Neural progenitor cell (in vitro differentiated cells): ENCODE measurements around the gene ZNF710. TPM values are rescaled to one million over a fixed set of nuclear protein-coding genes. Genes with fewer than 3 reads are reported as not detected.

ENCODE experiments used
- DNase-seq: peaks from one replicate; pipeline ENCODE4 v3.0.0-alpha.2; 2016; ENCODE audit warnings: low spot score
- H2AFZ ChIP-seq: fragments of 200-600 bp; sonication (generic); replicated peaks from 2 replicates; pipeline ENCODE4 v1.6.1; 2016; ENCODE audit warnings: antibody characterized with exemption
- H3F3A ChIP-seq: fragments of 200-600 bp; sonication (generic); 2 replicates; pipeline ENCODE4 v1.6.1; 2016; ENCODE audit warnings: antibody characterized with exemption, low read depth
- H3K27ac ChIP-seq: fragments of 200-600 bp; sonication (generic); 2 replicates; pipeline ENCODE4 v1.5.1; 2016; ENCODE audit warnings: mild to moderate bottlenecking
- H3K27me3 ChIP-seq: fragments of 200-600 bp; sonication (generic); 2 replicates; pipeline ENCODE4 v1.6.1; 2016; ENCODE audit warnings: mild to moderate bottlenecking, moderate library complexity
- H3K36me3 ChIP-seq: fragments of 200-600 bp; sonication (generic); 2 replicates; pipeline ENCODE4 v1.5.1; 2016
- H3K4me1 ChIP-seq: fragments of 200-600 bp; sonication (generic); 2 replicates; pipeline ENCODE4 v1.6.1; 2016; ENCODE audit warnings: mixed run types
- H3K4me2 ChIP-seq: fragments of 200-600 bp; sonication (generic); 2 replicates; pipeline ENCODE4 v1.6.1; 2016
- H3K4me3 ChIP-seq: fragments of 200-600 bp; sonication (generic); 2 replicates; pipeline ENCODE4 v1.5.1; 2016
- H3K79me2 ChIP-seq: fragments of 200-600 bp; sonication (generic); 2 replicates; pipeline ENCODE4 v1.6.1; 2016; ENCODE audit warnings: low read depth
- H3K9ac ChIP-seq: fragments of 200-600 bp; sonication (generic); 2 replicates; pipeline ENCODE4 v1.6.1; 2016
- H3K9me3 ChIP-seq: fragments of 200-600 bp; sonication (generic); 2 replicates; pipeline ENCODE4 v1.5.1; 2016; ENCODE audit warnings: low read depth
- H4K20me1 ChIP-seq: fragments of 200-600 bp; sonication (generic); 2 replicates; pipeline ENCODE4 v1.6.1; 2016; ENCODE audit warnings: low read depth
- H3K27ac Mint-ChIP-seq: 3 replicates; pipeline ENCODE4 v1.8.0; 2021; ENCODE audit warnings: mixed read lengths
- H3K27me3 Mint-ChIP-seq: 2 replicates; pipeline ENCODE4 v1.8.0; 2022; ENCODE audit warnings: low read depth, mild to moderate bottlenecking, inconsistent platforms, moderate library complexity, mixed read lengths; ENCODE audit not compliant: insufficient read depth
- H3K36me3 Mint-ChIP-seq: 3 replicates; pipeline ENCODE4 v1.8.0; 2021; ENCODE audit warnings: mixed read lengths
- H3K4me1 Mint-ChIP-seq: 3 replicates; pipeline ENCODE4 v1.8.0; 2021; ENCODE audit warnings: mixed read lengths
- H3K4me3 Mint-ChIP-seq: 3 replicates; pipeline ENCODE4 v1.8.0; 2021; ENCODE audit warnings: mild to moderate bottlenecking, moderate library complexity, mixed read lengths
- H3K9me3 Mint-ChIP-seq: 3 replicates; pipeline ENCODE4 v1.8.0; 2020; ENCODE audit warnings: mixed read lengths
- CTCF ChIP-seq: fragments of 200-600 bp; sonication (generic); IDR thresholded peaks from 2 replicates; pipeline ENCODE4 v1.5.1; 2017; ENCODE audit warnings: antibody characterized with exemption, mild to moderate bottlenecking
- EZH2 ChIP-seq: fragments of 200-600 bp; sonication (generic); IDR thresholded peaks from 2 replicates; pipeline ENCODE4 v1.6.1; 2017; ENCODE audit warnings: antibody characterized with exemption, mild to moderate bottlenecking, moderate library complexity
- EZH2phosphoT487 ChIP-seq: fragments of 200-600 bp; sonication (generic); IDR thresholded peaks from 2 replicates; pipeline ENCODE4 v1.6.1; 2017; ENCODE audit warnings: antibody characterized with exemption
- total RNA-seq: library from RNA; depleted of rRNA; stranded (reverse); fragments of >200 nt; gene quantifications from 2 replicates; pipeline ENCODE4 v1.2.3, GENCODE V29; 2015; ENCODE audit warnings: low replicate concordance

ZNF710 gene
- total RNA-seq, 1 donor from 2014 or later: 14.9 TPM

- peaks cover 28% of the 10 kb centered on the region for H3K27me3 Mint-ChIP-seq
These were observed 101.1 kb downstream of the ZNF710 start, which contains the start of gene IDH2 for GRCh38 chr15:90101969-90102890. Gene IDH2, minus strand, starts transcription at chr15:90102468. Its CDS starts 78 bp downstream, at chr15:90102390.

GRCh38 chr15:90103701-90104329 is 102.7 kb downstream of the ZNF710 start:
- H3K4me1 Mint-ChIP-seq: peaks cover 44% of the 10 kb centered on the region
- Histone ChIP-seq H3K9ac (no peak overlapping the region), H3K9me3 (no peaks in the 10 kb centered on the region), H3K79me2 (peaks cover 27% of the 10 kb centered on the region), H3K4me1 (peaks cover 19% of the 10 kb centered on the region), H3K27ac (no peak overlapping the region), H3K4me2 (no peak overlapping the region), H4K20me1 (peaks cover 23% of the 10 kb centered on the region), H3K36me3 (no peaks in the 10 kb centered on the region), H2AFZ (no peak overlapping the region), H3K27me3 (peaks cover 21% of the 10 kb centered on the region), H3F3A (peaks cover 10% of the 10 kb centered on the region), H3K4me3 (no peak overlapping the region)
- peaks cover 4% of the 10 kb centered on the region for H3K36me3 Mint-ChIP-seq
- no peak for DNase-seq
- H3K27ac Mint-ChIP-seq: no peak overlapping the region
- no peaks in the 10 kb centered on the region for H3K9me3 Mint-ChIP-seq
- peak overlapping the region; percentile 73 for H3K4me3 Mint-ChIP-seq
- peaks cover 28% of the 10 kb centered on the region for H3K27me3 Mint-ChIP-seq
- TF ChIP-seq CTCF (no peak), EZH2phosphoT487 (no peak), EZH2 (no peak)

More at GRCh38 chr15:90101969-90102890, 101.1 kb downstream of the ZNF710 start, which contains the start of gene IDH2:
- H3K4me1 Mint-ChIP-seq: peaks cover 51% of the 10 kb centered on the region
- TF ChIP-seq EZH2 (no peak), EZH2phosphoT487 (no peak), CTCF (no peak)
- H4K20me1 ChIP-seq: peaks cover 38% of the 10 kb centered on the region
- H3K27me3 ChIP-seq: peaks cover 21% of the 10 kb centered on the region
- peaks cover 43% of the 10 kb centered on the region for H3K79me2 ChIP-seq
- peaks cover 5% of the 10 kb centered on the region for H3K36me3 Mint-ChIP-seq
- peak; percentile 97 for DNase-seq
- H2AFZ ChIP-seq: peak within 1 kb of the TSS; percentile 95
- peak within 1 kb of the TSS; percentile 71 for H3K4me2 ChIP-seq
- H3F3A ChIP-seq: peaks cover 10% of the 10 kb centered on the region
- peaks cover 19% of the 10 kb centered on the region for H3K4me1 ChIP-seq
- H3K9me3 Mint-ChIP-seq: no peaks in the 10 kb centered on the region
- peak within 1 kb of the TSS; percentile 90 for H3K4me3 Mint-ChIP-seq
- no peaks in the 10 kb centered on the region for H3K9me3 ChIP-seq
- H3K36me3 ChIP-seq: no peaks in the 10 kb centered on the region
- H3K27ac Mint-ChIP-seq: peak within 1 kb of the TSS; percentile 86
- peak within 1 kb of the TSS; percentile 84 for H3K4me3 ChIP-seq
- H3K9ac ChIP-seq: peak within 1 kb of the TSS; percentile 68
- H3K27ac ChIP-seq: peak within 1 kb of the TSS; percentile 67

GRCh38 chr15:90104551-90104950 is 103.4 kb downstream of the ZNF710 start:
- no peaks in the 10 kb centered on the region for H3K36me3 ChIP-seq
- Mint-ChIP-seq H3K27me3 (peaks cover 28% of the 10 kb centered on the region), H3K27ac (no peak overlapping the region), H3K9me3 (no peaks in the 10 kb centered on the region), H3K4me3 (no peak overlapping the region), H3K4me1 (peaks cover 38% of the 10 kb centered on the region), H3K36me3 (no peaks in the 10 kb centered on the region)
- H3K9me3 ChIP-seq: no peaks in the 10 kb centered on the region
- no peak overlapping the region for H3K4me3 ChIP-seq
- peaks cover 20% of the 10 kb centered on the region for H3K79me2 ChIP-seq
- TF ChIP-seq EZH2phosphoT487: no peak
- no peak for TF ChIP-seq CTCF
- no peak for TF ChIP-seq EZH2
- peaks cover 16% of the 10 kb centered on the region for H4K20me1 ChIP-seq
- DNase-seq: no peak
- H2AFZ ChIP-seq: no peak overlapping the region
- no peak overlapping the region for H3K27ac ChIP-seq
- H3K9ac ChIP-seq: no peak overlapping the region
- peaks cover 21% of the 10 kb centered on the region for H3K27me3 ChIP-seq
- H3K4me1 ChIP-seq: peaks cover 19% of the 10 kb centered on the region
- no peak overlapping the region for H3K4me2 ChIP-seq
- peaks cover 10% of the 10 kb centered on the region for H3F3A ChIP-seq
